ENCODE results near the gene MACROD2. TPM values are rescaled to one million over a fixed set of nuclear protein-coding genes. Genes with fewer than 3 reads are reported as not detected.

Gene MACROD2
- total RNA-seq, 1 donor from 2014 or later: 3.1 TPM

- no peaks in the 10 kb centered on the region for H3K4me1 ChIP-seq (ENCODE audit: control insufficient read depth in 3 of 3, insufficient read depth in 3 of 3, low read length in 3 of 3)
- no peaks in the 10 kb centered on the region for H3K9me3 ChIP-seq (ENCODE audit: control insufficient read depth in 3 of 3, low read length in 3 of 3)
- H3K4me3 ChIP-seq (ENCODE audit: low read length in 3 of 3): no peak overlapping the region
- H3K9ac ChIP-seq (ENCODE audit: low read depth in 1 of 3, low read length in 3 of 3): no peak overlapping the region
- H3K27ac ChIP-seq (ENCODE audit: low read depth, low read length): no peak overlapping the region
- no peaks in the 10 kb centered on the region for H3K27me3 ChIP-seq (ENCODE audit: control insufficient read depth in 3 of 3, insufficient read depth in 3 of 3, low read length in 3 of 3)
- no peaks in the 10 kb centered on the region for H3K36me3 ChIP-seq (ENCODE audit: control insufficient read depth in 3 of 3, insufficient read depth in 3 of 3, low read length in 3 of 3)
These were observed 821.2 kb downstream of the MACROD2 start for GRCh38 chr20:14816471-14816870.

- H3K4me3 ChIP-seq (ENCODE audit: low read length in 3 of 3): no peak overlapping the region
- no peaks in the 10 kb centered on the region for H3K9me3 ChIP-seq (ENCODE audit: control insufficient read depth in 3 of 3, low read length in 3 of 3)
- no peaks in the 10 kb centered on the region for H3K27me3 ChIP-seq (ENCODE audit: control insufficient read depth in 3 of 3, insufficient read depth in 3 of 3, low read length in 3 of 3)
- no peak overlapping the region for H3K27ac ChIP-seq (ENCODE audit: low read depth, low read length)
- H3K36me3 ChIP-seq (ENCODE audit: control insufficient read depth in 3 of 3, insufficient read depth in 3 of 3, low read length in 3 of 3): no peaks in the 10 kb centered on the region
- H3K4me1 ChIP-seq (ENCODE audit: control insufficient read depth in 3 of 3, insufficient read depth in 3 of 3, low read length in 3 of 3): no peaks in the 10 kb centered on the region
- no peak overlapping the region for H3K9ac ChIP-seq (ENCODE audit: low read depth in 1 of 3, low read length in 3 of 3)
These were observed 821.8 kb downstream of the MACROD2 start for GRCh38 chr20:14817101-14817500.

DNA sequence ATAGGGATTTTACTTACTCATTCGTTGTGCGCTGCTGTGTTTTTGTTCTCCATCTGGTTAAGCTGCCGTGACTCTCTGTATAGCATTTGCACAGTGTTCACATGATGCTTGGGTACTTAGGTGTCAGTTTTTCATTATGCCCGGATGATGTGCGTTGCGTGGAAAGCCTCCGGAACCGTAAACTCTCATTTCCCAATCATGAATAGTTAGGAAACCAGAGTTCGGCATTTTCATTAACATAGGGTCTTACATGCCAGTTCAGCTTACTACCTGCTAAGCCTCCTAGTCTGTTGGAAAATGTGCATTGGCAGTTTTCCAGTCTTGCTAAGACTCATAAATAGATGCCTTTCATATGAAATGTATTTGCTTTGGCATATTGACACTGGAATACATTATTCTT, 825.5 kb downstream of the MACROD2 start:
- Histone ChIP-seq H3K27ac (ENCODE audit: low read depth, low read length) (no peak overlapping the region), H3K9ac (ENCODE audit: low read depth in 1 of 3, low read length in 3 of 3) (no peak overlapping the region), H3K4me1 (ENCODE audit: control insufficient read depth in 3 of 3, insufficient read depth in 3 of 3, low read length in 3 of 3) (no peaks in the 10 kb centered on the region), H3K4me3 (ENCODE audit: low read length in 3 of 3) (no peak overlapping the region), H3K27me3 (ENCODE audit: control insufficient read depth in 3 of 3, insufficient read depth in 3 of 3, low read length in 3 of 3) (no peaks in the 10 kb centered on the region), H3K36me3 (ENCODE audit: control insufficient read depth in 3 of 3, insufficient read depth in 3 of 3, low read length in 3 of 3) (no peaks in the 10 kb centered on the region), H3K9me3 (ENCODE audit: control insufficient read depth in 3 of 3, low read length in 3 of 3) (no peaks in the 10 kb centered on the region)

DNA sequence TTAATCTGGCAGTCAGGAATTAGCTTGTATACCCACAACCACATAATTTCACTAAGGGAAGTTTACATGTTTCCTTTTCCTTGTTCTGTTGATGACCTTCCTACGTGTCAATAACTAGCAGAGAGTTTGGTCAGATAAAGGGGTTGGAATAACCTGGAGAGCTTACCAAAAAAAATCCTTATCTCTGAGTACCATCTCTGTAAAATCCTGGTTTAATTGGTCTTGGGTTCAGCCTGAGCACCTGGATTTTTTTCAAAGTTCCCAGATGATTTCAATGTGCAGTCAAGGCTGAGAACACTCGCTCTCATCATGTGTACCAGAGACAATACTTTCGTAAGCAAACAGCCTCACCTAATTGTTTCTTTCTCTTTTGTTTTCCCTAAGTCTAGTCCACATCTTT, 825.9 kb downstream of the MACROD2 start:
- Histone ChIP-seq H3K4me1 (ENCODE audit: control insufficient read depth in 3 of 3, insufficient read depth in 3 of 3, low read length in 3 of 3) (no peaks in the 10 kb centered on the region), H3K36me3 (ENCODE audit: control insufficient read depth in 3 of 3, insufficient read depth in 3 of 3, low read length in 3 of 3) (no peaks in the 10 kb centered on the region)

DNA sequence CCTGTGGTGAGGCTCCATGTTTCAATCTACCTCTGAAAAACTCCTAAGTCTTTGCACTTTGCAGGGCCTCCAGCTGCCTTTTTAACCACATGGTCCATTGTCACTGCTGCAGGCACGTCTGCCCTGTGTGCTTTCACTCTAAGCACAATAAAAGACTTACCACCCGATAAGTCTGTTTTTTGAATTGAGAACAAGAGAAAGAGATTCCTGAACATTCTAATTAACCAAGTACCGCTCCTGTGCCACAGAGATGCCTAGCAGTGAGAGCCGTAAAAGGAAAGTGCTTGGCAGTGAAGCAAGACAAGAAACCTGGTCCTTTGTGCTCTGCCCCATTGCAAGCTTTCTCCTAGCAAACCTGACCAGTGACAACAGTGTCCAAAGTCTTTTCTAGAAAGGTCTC, 829.7 kb downstream of the MACROD2 start:
- Histone ChIP-seq H3K9me3 (ENCODE audit: control insufficient read depth in 3 of 3, low read length in 3 of 3) (no peaks in the 10 kb centered on the region), H3K4me1 (ENCODE audit: control insufficient read depth in 3 of 3, insufficient read depth in 3 of 3, low read length in 3 of 3) (no peaks in the 10 kb centered on the region), H3K9ac (ENCODE audit: low read depth in 1 of 3, low read length in 3 of 3) (no peak overlapping the region), H3K27me3 (ENCODE audit: control insufficient read depth in 3 of 3, insufficient read depth in 3 of 3, low read length in 3 of 3) (no peaks in the 10 kb centered on the region), H3K36me3 (ENCODE audit: control insufficient read depth in 3 of 3, insufficient read depth in 3 of 3, low read length in 3 of 3) (no peaks in the 10 kb centered on the region), H3K27ac (ENCODE audit: low read depth, low read length) (no peak overlapping the region), H3K4me3 (ENCODE audit: low read length in 3 of 3) (no peak overlapping the region)

More for the DNA sequence above, 825.9 kb downstream of the MACROD2 start:
- no peaks in the 10 kb centered on the region for H3K9me3 ChIP-seq (ENCODE audit: control insufficient read depth in 3 of 3, low read length in 3 of 3)
- H3K27ac ChIP-seq (ENCODE audit: low read depth, low read length): no peak overlapping the region
- no peaks in the 10 kb centered on the region for H3K27me3 ChIP-seq (ENCODE audit: control insufficient read depth in 3 of 3, insufficient read depth in 3 of 3, low read length in 3 of 3)
- H3K9ac ChIP-seq (ENCODE audit: low read depth in 1 of 3, low read length in 3 of 3): no peak overlapping the region
- no peak overlapping the region for H3K4me3 ChIP-seq (ENCODE audit: low read length in 3 of 3)

DNA sequence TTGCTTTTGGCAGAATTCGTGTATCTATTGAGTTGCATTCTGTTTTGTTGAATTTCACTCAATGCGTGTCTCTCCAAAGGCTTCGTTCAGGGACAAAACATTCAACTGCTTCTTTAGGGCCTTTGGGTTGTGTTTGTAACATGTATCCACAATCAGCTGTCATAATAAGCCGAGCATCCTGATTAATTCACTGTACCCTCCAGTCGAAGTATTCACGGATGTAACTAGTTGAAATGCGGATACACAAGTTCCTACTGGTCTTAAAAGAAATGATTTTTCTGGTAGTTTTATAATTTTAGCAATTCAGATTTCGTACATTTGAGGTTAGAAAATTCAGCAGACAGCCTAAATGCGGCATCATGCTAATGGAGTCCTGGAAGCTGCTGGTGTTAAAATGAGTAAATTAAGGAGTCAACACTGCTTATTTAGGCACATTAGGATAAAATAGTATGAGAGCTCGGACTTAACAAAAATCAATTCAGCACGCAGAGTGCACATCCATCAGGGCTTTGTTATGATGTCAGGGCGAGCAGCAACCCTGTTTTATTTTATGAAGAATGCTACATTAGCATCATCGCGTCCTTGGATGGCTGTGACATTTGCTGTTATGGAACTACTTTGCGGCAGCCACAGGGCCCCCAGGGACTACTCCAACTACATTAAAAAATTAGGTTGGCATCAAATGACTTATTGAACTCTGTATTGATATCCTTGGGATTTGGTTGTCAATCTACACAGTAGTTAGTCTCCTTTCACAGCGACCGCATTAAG, 831.4 kb downstream of the MACROD2 start:
- Histone ChIP-seq H3K9ac (ENCODE audit: low read depth in 1 of 3, low read length in 3 of 3) (no peak overlapping the region), H3K27me3 (ENCODE audit: control insufficient read depth in 3 of 3, insufficient read depth in 3 of 3, low read length in 3 of 3) (no peaks in the 10 kb centered on the region), H3K9me3 (ENCODE audit: control insufficient read depth in 3 of 3, low read length in 3 of 3) (no peaks in the 10 kb centered on the region), H3K36me3 (ENCODE audit: control insufficient read depth in 3 of 3, insufficient read depth in 3 of 3, low read length in 3 of 3) (no peaks in the 10 kb centered on the region), H3K27ac (ENCODE audit: low read depth, low read length) (no peak overlapping the region), H3K4me3 (ENCODE audit: low read length in 3 of 3) (no peak overlapping the region), H3K4me1 (ENCODE audit: control insufficient read depth in 3 of 3, insufficient read depth in 3 of 3, low read length in 3 of 3) (no peaks in the 10 kb centered on the region)

DNA sequence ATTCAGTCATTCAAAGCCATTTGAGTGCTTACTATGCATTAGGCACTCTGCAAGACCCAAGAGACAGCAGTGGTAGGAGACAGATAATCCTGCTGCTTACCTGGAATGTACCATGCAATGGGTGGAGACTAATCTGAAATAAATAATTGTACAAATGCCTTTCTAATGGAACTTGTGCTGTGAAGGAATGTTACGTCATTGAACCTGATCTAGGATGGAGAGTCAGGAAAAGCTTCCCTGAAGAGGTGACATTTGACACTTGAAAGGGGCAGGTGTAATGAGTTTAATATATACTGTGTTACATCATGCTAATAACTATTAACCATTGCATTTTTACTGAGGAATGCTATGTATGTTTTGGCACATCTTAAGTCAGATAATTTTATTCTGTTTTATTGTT, 833.1 kb downstream of the MACROD2 start:
- H3K27me3 ChIP-seq (ENCODE audit: control insufficient read depth in 3 of 3, insufficient read depth in 3 of 3, low read length in 3 of 3): no peaks in the 10 kb centered on the region
- H3K36me3 ChIP-seq (ENCODE audit: control insufficient read depth in 3 of 3, insufficient read depth in 3 of 3, low read length in 3 of 3): no peaks in the 10 kb centered on the region
- H3K4me1 ChIP-seq (ENCODE audit: control insufficient read depth in 3 of 3, insufficient read depth in 3 of 3, low read length in 3 of 3): no peaks in the 10 kb centered on the region
- H3K27ac ChIP-seq (ENCODE audit: low read depth, low read length): no peak overlapping the region
- no peak overlapping the region for H3K4me3 ChIP-seq (ENCODE audit: low read length in 3 of 3)
- no peaks in the 10 kb centered on the region for H3K9me3 ChIP-seq (ENCODE audit: control insufficient read depth in 3 of 3, low read length in 3 of 3)
- H3K9ac ChIP-seq (ENCODE audit: low read depth in 1 of 3, low read length in 3 of 3): no peak overlapping the region

- Histone ChIP-seq H3K4me1 (ENCODE audit: control insufficient read depth in 3 of 3, insufficient read depth in 3 of 3, low read length in 3 of 3) (no peaks in the 10 kb centered on the region), H3K9ac (ENCODE audit: low read depth in 1 of 3, low read length in 3 of 3) (no peak overlapping the region), H3K27ac (ENCODE audit: low read depth, low read length) (no peak overlapping the region), H3K9me3 (ENCODE audit: control insufficient read depth in 3 of 3, low read length in 3 of 3) (no peaks in the 10 kb centered on the region), H3K36me3 (ENCODE audit: control insufficient read depth in 3 of 3, insufficient read depth in 3 of 3, low read length in 3 of 3) (no peaks in the 10 kb centered on the region), H3K27me3 (ENCODE audit: control insufficient read depth in 3 of 3, insufficient read depth in 3 of 3, low read length in 3 of 3) (no peaks in the 10 kb centered on the region), H3K4me3 (ENCODE audit: low read length in 3 of 3) (no peak overlapping the region)
These were observed 834.6 kb downstream of the MACROD2 start for GRCh38 chr20:14829906-14830305.

DNA sequence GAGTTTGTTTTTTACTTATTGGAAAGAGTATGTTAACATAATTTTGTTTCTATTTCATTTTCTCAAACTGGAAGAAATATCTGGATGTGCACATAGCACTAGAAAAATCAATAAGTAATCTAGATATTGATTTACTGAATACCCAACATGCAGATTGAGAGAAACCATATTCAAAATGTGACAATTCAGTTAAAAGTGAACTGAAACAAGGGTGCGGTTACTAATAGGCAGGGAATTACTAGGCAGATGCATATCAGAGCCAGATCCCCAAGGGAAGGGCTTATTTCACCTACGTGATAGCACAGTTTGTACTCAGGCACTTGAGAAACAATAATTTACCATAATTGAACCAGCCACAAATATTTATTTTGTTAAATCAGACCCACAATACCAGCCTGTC, 835.1 kb downstream of the MACROD2 start:
- Histone ChIP-seq H3K27me3 (ENCODE audit: control insufficient read depth in 3 of 3, insufficient read depth in 3 of 3, low read length in 3 of 3) (no peaks in the 10 kb centered on the region), H3K36me3 (ENCODE audit: control insufficient read depth in 3 of 3, insufficient read depth in 3 of 3, low read length in 3 of 3) (no peaks in the 10 kb centered on the region), H3K27ac (ENCODE audit: low read depth, low read length) (no peak overlapping the region), H3K9ac (ENCODE audit: low read depth in 1 of 3, low read length in 3 of 3) (no peak overlapping the region), H3K9me3 (ENCODE audit: control insufficient read depth in 3 of 3, low read length in 3 of 3) (no peaks in the 10 kb centered on the region), H3K4me3 (ENCODE audit: low read length in 3 of 3) (no peak overlapping the region), H3K4me1 (ENCODE audit: control insufficient read depth in 3 of 3, insufficient read depth in 3 of 3, low read length in 3 of 3) (no peaks in the 10 kb centered on the region)

DNA sequence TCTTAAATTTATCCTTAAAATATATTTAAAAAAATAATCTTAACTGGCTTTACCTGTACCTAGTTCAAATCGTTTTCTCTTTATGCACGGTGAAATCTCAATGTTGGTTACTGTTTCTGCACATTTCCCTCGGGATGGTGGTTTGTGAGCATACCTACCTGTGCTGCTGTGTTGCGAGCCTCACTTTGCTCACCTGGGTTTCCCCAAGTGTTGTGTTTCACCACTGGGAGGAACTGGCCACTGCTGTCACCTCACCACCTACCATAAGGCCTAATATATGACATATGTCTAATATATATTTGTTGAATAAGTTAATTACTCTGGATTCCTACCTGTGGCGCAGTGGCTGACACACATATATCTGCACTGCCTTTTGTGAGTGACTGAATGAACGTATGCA, 835.6 kb downstream of the MACROD2 start:
- Histone ChIP-seq H3K36me3 (ENCODE audit: control insufficient read depth in 3 of 3, insufficient read depth in 3 of 3, low read length in 3 of 3) (no peaks in the 10 kb centered on the region), H3K9ac (ENCODE audit: low read depth in 1 of 3, low read length in 3 of 3) (no peak overlapping the region), H3K27me3 (ENCODE audit: control insufficient read depth in 3 of 3, insufficient read depth in 3 of 3, low read length in 3 of 3) (no peaks in the 10 kb centered on the region), H3K9me3 (ENCODE audit: control insufficient read depth in 3 of 3, low read length in 3 of 3) (no peaks in the 10 kb centered on the region), H3K4me3 (ENCODE audit: low read length in 3 of 3) (no peak overlapping the region), H3K27ac (ENCODE audit: low read depth, low read length) (no peak overlapping the region), H3K4me1 (ENCODE audit: control insufficient read depth in 3 of 3, insufficient read depth in 3 of 3, low read length in 3 of 3) (no peaks in the 10 kb centered on the region)

Data from skeletal muscle tissue (tissue), 4 donors.